ENCODE measurements around the gene USP46. TPM values are rescaled to one million over a fixed set of nuclear protein-coding genes. Genes with fewer than 3 reads are reported as not detected.

The USP46 gene
- total and polyA plus RNA-seq, 12 donors = 4.8 to 113 (median 65.8) TPM

DNA sequence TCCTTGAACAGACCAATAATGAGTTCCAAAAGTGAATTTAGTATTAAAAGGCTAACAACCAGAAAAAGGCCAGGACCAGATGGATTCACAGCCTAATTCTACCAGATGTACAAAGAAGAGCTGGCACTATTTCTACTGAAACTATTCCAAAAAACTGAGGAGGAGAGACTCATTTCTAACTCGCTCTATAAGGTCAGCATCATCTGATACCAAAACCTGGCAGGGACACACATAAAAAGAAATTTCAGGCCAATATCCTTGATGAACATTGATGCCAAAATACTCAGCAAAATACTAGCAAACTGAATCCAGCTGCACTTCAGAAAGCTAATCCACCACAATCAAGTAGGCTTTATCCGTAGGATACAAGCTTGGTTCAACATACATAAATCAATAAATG, 35.8 kb upstream of the USP46 start:
- DNase-seq = no peak
- Histone ChIP-seq H3K27ac (no peak overlapping the region), H3K4me1 (peaks cover 0 to 7% (median 0%) of the 10 kb centered on the region in 9 donors), H3K36me3 (no peaks in the 10 kb centered on the region), H3K9me3 (peaks cover 0 to 32% (median 9%) of the 10 kb centered on the region in 11 donors), H3K27me3 (no peaks in the 10 kb centered on the region), H3K4me3 (no peak overlapping the region)
- WGBS, 2 donors = 79 to 90% methylated on average over 2 of the region's 2 CpGs
- TF ChIP-seq, protein P1, sequence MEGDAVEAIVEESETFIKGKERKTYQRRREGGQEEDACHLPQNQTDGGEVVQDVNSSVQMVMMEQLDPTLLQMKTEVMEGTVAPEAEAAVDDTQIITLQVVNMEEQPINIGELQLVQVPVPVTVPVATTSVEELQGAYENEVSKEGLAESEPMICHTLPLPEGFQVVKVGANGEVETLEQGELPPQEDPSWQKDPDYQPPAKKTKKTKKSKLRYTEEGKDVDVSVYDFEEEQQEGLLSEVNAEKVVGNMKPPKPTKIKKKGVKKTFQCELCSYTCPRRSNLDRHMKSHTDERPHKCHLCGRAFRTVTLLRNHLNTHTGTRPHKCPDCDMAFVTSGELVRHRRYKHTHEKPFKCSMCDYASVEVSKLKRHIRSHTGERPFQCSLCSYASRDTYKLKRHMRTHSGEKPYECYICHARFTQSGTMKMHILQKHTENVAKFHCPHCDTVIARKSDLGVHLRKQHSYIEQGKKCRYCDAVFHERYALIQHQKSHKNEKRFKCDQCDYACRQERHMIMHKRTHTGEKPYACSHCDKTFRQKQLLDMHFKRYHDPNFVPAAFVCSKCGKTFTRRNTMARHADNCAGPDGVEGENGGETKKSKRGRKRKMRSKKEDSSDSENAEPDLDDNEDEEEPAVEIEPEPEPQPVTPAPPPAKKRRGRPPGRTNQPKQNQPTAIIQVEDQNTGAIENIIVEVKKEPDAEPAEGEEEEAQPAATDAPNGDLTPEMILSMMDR (IDR thresholded peaks at IDR 0.05) = no peak
- no peak for ATAC-seq
- intact Hi-C loops (cut with DNase I) = no loop called here

DNA sequence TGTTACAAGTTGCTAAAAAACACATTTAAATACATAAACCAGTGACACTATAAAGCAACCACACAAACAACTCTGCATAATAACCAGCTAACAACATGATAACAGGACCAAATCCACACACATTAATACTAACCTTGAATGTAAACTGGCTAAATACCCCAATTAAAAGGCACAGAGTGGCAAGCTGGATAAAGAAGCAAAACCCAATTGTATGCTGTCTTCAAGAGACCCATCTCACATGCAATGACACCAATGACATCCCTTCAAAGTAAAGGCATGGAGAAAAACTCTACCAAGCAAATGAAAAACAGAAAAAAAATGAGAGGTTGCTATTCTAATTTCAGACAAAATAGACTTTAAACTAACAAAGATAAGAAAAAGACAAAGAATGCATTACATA, 34.4 kb upstream of the USP46 start:
- no peak overlapping the region for H3K27ac ChIP-seq
- intact Hi-C loops (cut with DNase I) = no loop called here
- H3K4me1 ChIP-seq = peaks cover 0 to 7% (median 0%) of the 10 kb centered on the region in 9 donors
- DNase-seq (no peak), ATAC-seq (no peak)
- H3K27me3 ChIP-seq = no peaks in the 10 kb centered on the region
- TF ChIP-seq, protein P1 (IDR thresholded peaks at IDR 0.05) = no peak
- H3K9me3 ChIP-seq = peaks cover 0 to 32% (median 9%) of the 10 kb centered on the region in 11 donors
- no peak overlapping the region for H3K4me3 ChIP-seq
- H3K36me3 ChIP-seq = no peaks in the 10 kb centered on the region

DNA sequence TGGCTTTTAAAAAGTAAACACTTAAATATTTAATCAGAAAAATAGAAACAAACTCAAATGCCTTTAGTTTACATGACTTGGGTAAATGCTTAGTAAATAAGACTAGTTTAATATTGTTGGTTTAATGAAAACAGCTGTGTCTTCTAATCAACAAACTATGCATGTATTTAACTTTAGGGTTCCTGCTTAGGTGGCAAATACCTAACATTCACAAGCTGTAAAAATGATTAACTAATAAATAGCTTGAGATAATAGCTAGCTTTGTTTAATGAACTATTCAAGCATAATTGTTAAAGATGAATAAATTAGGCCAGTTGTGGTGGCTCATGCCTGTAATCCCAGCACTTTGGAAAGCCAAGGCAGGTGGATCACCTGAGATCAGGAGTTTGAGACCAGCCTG, 30.0 kb upstream of the USP46 start:
- intact Hi-C loops (cut with DNase I) = no loop called here
- no peak for ATAC-seq
- no peak overlapping the region for H3K4me3 ChIP-seq

DNA sequence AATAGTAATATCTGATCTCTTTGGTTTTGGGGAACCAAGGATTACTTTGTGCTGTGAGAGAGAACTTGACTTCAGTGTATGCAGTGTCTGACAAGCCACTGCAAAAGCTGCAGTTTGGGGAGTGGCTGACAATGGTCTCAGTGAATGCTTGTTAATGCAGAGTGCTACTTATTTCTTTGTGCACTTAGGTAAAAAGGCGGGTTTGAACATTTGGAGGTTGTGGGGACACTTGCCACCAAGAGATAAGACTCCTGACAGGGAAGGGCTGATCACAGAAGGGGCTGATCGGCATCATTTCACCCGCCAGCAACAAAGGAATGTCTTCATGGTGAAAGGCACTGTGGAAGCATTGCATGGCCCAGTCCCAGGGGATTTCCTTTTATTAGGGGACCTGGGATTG, 28.6 kb upstream of the USP46 start:
- no peak overlapping the region for H3K27ac ChIP-seq
- peaks cover 0 to 6% (median 0%) of the 10 kb centered on the region in 9 donors for H3K4me1 ChIP-seq
- TF ChIP-seq, protein P1 (IDR thresholded peaks at IDR 0.05) = no peak
- intact Hi-C loops (cut with DNase I) = no loop called here
- no peak for ATAC-seq
- no peaks in the 10 kb centered on the region for H3K36me3 ChIP-seq
- DNase-seq = no peak
- WGBS, 2 donors = 94% methylated on average over 3 of the region's 3 CpGs
- H3K27me3 ChIP-seq = no peaks in the 10 kb centered on the region
- H3K4me3 ChIP-seq = no peak overlapping the region
- peaks cover 0 to 9% (median 0%) of the 10 kb centered on the region in 11 donors for H3K9me3 ChIP-seq

More for the DNA sequence above, 30.0 kb upstream of the USP46 start:
- H3K9me3 ChIP-seq = peaks cover 0 to 23% (median 9%) of the 10 kb centered on the region in 11 donors
- H3K27ac ChIP-seq = no peak overlapping the region
- TF ChIP-seq, protein P1 (IDR thresholded peaks at IDR 0.05) = no peak
- no peaks in the 10 kb centered on the region for H3K36me3 ChIP-seq
- no peaks in the 10 kb centered on the region for H3K27me3 ChIP-seq
- DNase-seq = no peak
- peaks cover 0 to 6% (median 0%) of the 10 kb centered on the region in 9 donors for H3K4me1 ChIP-seq
